H9 (cell line): ENCODE measurements around the gene WDR64. TPM values are rescaled to one million over a fixed set of nuclear protein-coding genes. Genes with fewer than 3 reads are reported as not detected.
"Not testable (repeated sequence)": the region's sequence is repeated elsewhere in the genome, so short reads cannot be mapped to it uniquely, and the experiment has no call there.

ENCODE experiments used
- DNase-seq: peaks from one replicate; pipeline ENCODE4 v3.0.0-alpha.2; 2017
- H2AFZ ChIP-seq: one replicate; pipeline ENCODE4 v1.6.1; 2013; ENCODE audit warnings: mild to moderate bottlenecking, low read length, control low read depth, moderate library complexity
- H2AK5ac ChIP-seq: 2 replicates; pipeline ENCODE4 v1.6.1; 2013; ENCODE audit warnings: low read length, control low read depth, mixed read lengths; ENCODE audit not compliant: insufficient read length
- H2BK120ac ChIP-seq: one replicate; pipeline ENCODE4 v1.6.1; 2013; ENCODE audit warnings: low read depth, mild to moderate bottlenecking, low read length, control low read depth, inconsistent platforms; ENCODE audit not compliant: poor library complexity, severe bottlenecking
- H2BK12ac ChIP-seq: 2 replicates; pipeline ENCODE4 v1.6.1; 2013; ENCODE audit warnings: low read length, control low read depth, mixed read lengths, low read depth; ENCODE audit not compliant: insufficient read length
- H2BK15ac ChIP-seq: 2 replicates; pipeline ENCODE4 v1.6.1; 2013; ENCODE audit warnings: low read depth, low read length, control low read depth
- H2BK20ac ChIP-seq: one replicate; pipeline ENCODE4 v1.6.1; 2013; ENCODE audit warnings: low read depth, mild to moderate bottlenecking, low read length, control low read depth, inconsistent platforms; ENCODE audit not compliant: poor library complexity, severe bottlenecking
- H2BK5ac ChIP-seq: 2 replicates; pipeline ENCODE4 v1.6.1; 2013; ENCODE audit warnings: low read length, control low read depth, mixed read lengths; ENCODE audit not compliant: insufficient read length
- H3K14ac ChIP-seq: 2 replicates; pipeline ENCODE4 v1.6.1; 2013; ENCODE audit warnings: low read length, control low read depth; ENCODE audit not compliant: insufficient read depth
- H3K18ac ChIP-seq: 2 replicates; pipeline ENCODE4 v1.6.1; 2013; ENCODE audit warnings: low read depth, mild to moderate bottlenecking, mixed read lengths, low read length, control low read depth; ENCODE audit not compliant: insufficient read length
- H3K23ac ChIP-seq: 2 replicates; pipeline ENCODE4 v1.6.1; 2013; ENCODE audit warnings: low read length, control low read depth, mixed read lengths, low read depth; ENCODE audit not compliant: insufficient read length
- H3K23me2 ChIP-seq: 2 replicates; pipeline ENCODE4 v1.6.1; 2013; ENCODE audit warnings: low read depth, mild to moderate bottlenecking, mixed read lengths, low read length, control low read depth; ENCODE audit not compliant: insufficient read length, poor library complexity, severe bottlenecking
- H3K27ac ChIP-seq: 2 replicates; pipeline ENCODE4 v1.5.1; 2013; ENCODE audit warnings: low read length, control low read depth, mixed read lengths, low read depth; ENCODE audit not compliant: insufficient read length
- H3K27me3 ChIP-seq: 2 replicates; pipeline ENCODE4 v1.6.1; 2013; ENCODE audit warnings: low read length, control low read depth, inconsistent platforms; ENCODE audit not compliant: insufficient read depth
- H3K4ac ChIP-seq: 2 replicates; pipeline ENCODE4 v1.6.1; 2013; ENCODE audit warnings: low read depth, mild to moderate bottlenecking, control low read depth, inconsistent platforms, low read length, moderate library complexity
- H3K4me1 ChIP-seq: 2 replicates; pipeline ENCODE4 v1.6.1; 2013; ENCODE audit warnings: low read length, control low read depth, inconsistent platforms; ENCODE audit not compliant: insufficient read depth
- H3K4me2 ChIP-seq: 2 replicates; pipeline ENCODE4 v1.6.1; 2013; ENCODE audit warnings: low read length, control low read depth, mixed read lengths; ENCODE audit not compliant: insufficient read length, insufficient read depth
- H3K56ac ChIP-seq: 2 replicates; pipeline ENCODE4 v1.6.1; 2013; ENCODE audit warnings: low read depth, mild to moderate bottlenecking, mixed read lengths, low read length, control low read depth; ENCODE audit not compliant: insufficient read length
- H3K79me1 ChIP-seq: 2 replicates; pipeline ENCODE4 v1.6.1; 2013; ENCODE audit warnings: low read depth, mild to moderate bottlenecking, moderate library complexity, low read length, control low read depth, inconsistent platforms; ENCODE audit not compliant: insufficient read depth, poor library complexity, severe bottlenecking
- H3K79me2 ChIP-seq: 2 replicates; pipeline ENCODE4 v1.6.1; 2013; ENCODE audit warnings: low read length, control low read depth, inconsistent platforms; ENCODE audit not compliant: insufficient read depth
- H3K9ac ChIP-seq: 2 replicates; pipeline ENCODE4 v1.6.1; 2013; ENCODE audit warnings: low read length, control low read depth, mixed read lengths; ENCODE audit not compliant: insufficient read length; ENCODE audit errors: extremely low read depth
- H3K9me3 ChIP-seq: one replicate; pipeline ENCODE4 v1.6.1; 2013; ENCODE audit warnings: low read depth, low read length, inconsistent platforms; ENCODE audit not compliant: control insufficient read depth
- H3T11ph ChIP-seq: one replicate; pipeline ENCODE4 v1.6.1; 2013; ENCODE audit warnings: mild to moderate bottlenecking, low read length, control low read depth, inconsistent platforms
- H4K20me1 ChIP-seq: one replicate; pipeline ENCODE4 v1.6.1; 2013; ENCODE audit not compliant: control insufficient read depth, insufficient read length, insufficient read depth
- H4K5ac ChIP-seq: 2 replicates; pipeline ENCODE4 v1.6.1; 2013; ENCODE audit warnings: low read depth, mild to moderate bottlenecking, mixed read lengths, low read length, control low read depth; ENCODE audit not compliant: insufficient read length
- H4K8ac ChIP-seq: replicated peaks from 2 replicates; pipeline ENCODE4 v1.6.1; 2013; ENCODE audit warnings: low read length, control low read depth, mixed read lengths, low read depth; ENCODE audit not compliant: insufficient read length
- H4K91ac ChIP-seq: 2 replicates; pipeline ENCODE4 v1.6.1; 2013; ENCODE audit warnings: low read depth, mild to moderate bottlenecking, moderate library complexity, mixed read lengths, low read length, control low read depth; ENCODE audit not compliant: insufficient read length
- H3K27ac Mint-ChIP-seq, 3 experiments: 2 replicates in 2 of 3; 3 replicates in 1 of 3; pipeline ENCODE4 v1.8.0; 2020 to 2021; ENCODE audit warnings: mixed read lengths in 3 of 3, mild to moderate bottlenecking in 1 of 3, moderate library complexity in 1 of 3
- H3K27me3 Mint-ChIP-seq: 2 replicates; pipeline ENCODE4 v1.8.0; 2021; ENCODE audit warnings: low read depth, mild to moderate bottlenecking, moderate library complexity, mixed read lengths
- H3K36me3 Mint-ChIP-seq, 3 experiments: 2 replicates in 2 of 3; 3 replicates in 1 of 3; pipeline ENCODE4 v1.8.0; 2020 to 2021; ENCODE audit warnings: low read depth in 3 of 3, mixed read lengths in 3 of 3; ENCODE audit not compliant: insufficient read depth in 1 of 3
- H3K4me1 Mint-ChIP-seq, 2 experiments: 2 replicates each; pipeline ENCODE4 v1.8.0; 2020; ENCODE audit warnings: mixed read lengths in 2 of 2
- H3K4me3 Mint-ChIP-seq, 2 experiments: 2 replicates in 1 of 2; 3 replicates in 1 of 2; pipeline ENCODE4 v1.8.0; 2020 to 2021; ENCODE audit warnings: mild to moderate bottlenecking in 2 of 2, mixed read lengths in 2 of 2, moderate library complexity in 1 of 2
- H3K9me3 Mint-ChIP-seq, 2 experiments: 2 replicates in 1 of 2; 3 replicates in 1 of 2; pipeline ENCODE4 v1.8.0; 2020; ENCODE audit warnings: mild to moderate bottlenecking in 2 of 2, mixed read lengths in 2 of 2, moderate library complexity in 1 of 2
- CTCF ChIP-seq: fragments of 200-600 bp; sonication (generic); conservative IDR thresholded peaks from 3 replicates; pipeline ENCODE4 v1.8.0; 2021; ENCODE audit warnings: antibody characterized with exemption, mild to moderate bottlenecking
- WGBS: extraction: QIAGEN DNeasy Blood & Tissue Kit; methylation state at CpG from one replicate; pipeline ENCODE4 v1.1.7; 2013; ENCODE audit warnings: missing lambda C conversion rate, low lambda C conversion rate, mixed read lengths; ENCODE audit not compliant: insufficient read length; ENCODE audit errors: extremely low coverage; 5-methylcytosine and 5-hydroxymethylcytosine counted together
- total RNA-seq: library from RNA; stranded (reverse); gene quantifications from 2 replicates; pipeline ENCODE4 v1.2.1, GENCODE V29; 2021

The WDR64 gene
- total RNA-seq, 1 experiment from 2014 or later = not detected

DNA sequence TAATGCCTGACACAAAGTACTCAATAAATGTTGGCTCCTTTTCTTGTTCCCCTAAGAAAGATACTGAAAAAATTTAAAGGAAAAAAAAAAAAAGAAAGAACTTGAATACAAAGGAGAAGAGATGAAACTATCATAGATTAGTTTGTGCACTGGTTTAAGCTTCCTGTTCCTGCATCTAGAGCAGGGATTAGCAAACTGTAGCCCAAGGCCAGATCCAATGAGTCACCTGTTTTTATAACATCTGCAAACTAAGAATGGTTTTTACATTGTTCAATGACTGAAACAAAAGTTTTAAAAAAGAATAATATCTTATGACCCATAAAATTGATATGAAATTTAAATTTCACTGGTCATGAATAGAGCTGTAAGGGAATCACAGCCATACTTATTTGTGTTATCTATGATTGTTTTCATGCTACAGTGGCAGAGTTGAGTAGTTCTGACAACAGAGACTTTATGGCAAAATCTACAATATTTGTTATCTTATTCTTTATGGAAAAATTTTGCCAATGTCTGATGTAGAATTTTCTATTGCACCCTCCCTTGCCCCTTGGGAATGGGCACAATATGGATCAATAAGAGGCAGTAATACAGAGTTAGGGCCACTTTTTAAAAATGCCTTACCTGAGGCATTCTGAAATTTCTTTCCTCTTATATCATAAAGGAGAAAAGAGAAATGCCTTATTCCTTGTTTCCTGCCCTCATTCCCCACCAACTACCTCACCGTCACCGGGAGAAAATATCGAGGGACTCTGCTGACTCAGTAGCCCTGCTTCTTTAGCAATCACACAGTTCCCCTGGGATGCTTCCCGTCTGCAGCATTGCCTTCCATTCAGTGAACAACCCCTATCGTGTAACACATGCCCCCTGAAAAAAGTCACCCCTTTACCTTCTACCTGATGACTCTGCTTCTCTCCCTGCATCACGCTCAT, 50.6 kb downstream of the WDR64 start:
- H4K8ac ChIP-seq = no peak overlapping the region
- no peak overlapping the region for H2BK15ac ChIP-seq
- no peak overlapping the region for H2BK12ac ChIP-seq
- no peak overlapping the region for H4K91ac ChIP-seq
- H3K56ac ChIP-seq = no peak overlapping the region
- Mint-ChIP-seq H3K4me1 (no peaks in the 10 kb centered on the region), H3K9me3 (no peaks in the 10 kb centered on the region), H3K27me3 (no peaks in the 10 kb centered on the region; the same call in 1 of the 2 replicates), H3K36me3 (no peaks in the 10 kb centered on the region), H3K27ac (no peak overlapping the region), H3K4me3 (no peak overlapping the region)
- H4K20me1 ChIP-seq = no peaks in the 10 kb centered on the region
- no peak for TF ChIP-seq CTCF
- H3K4ac ChIP-seq = no peak overlapping the region
- no peaks in the 10 kb centered on the region for H3K23me2 ChIP-seq
- no peak overlapping the region for H2BK20ac ChIP-seq
- DNase-seq = no peak
- H4K5ac ChIP-seq = no peak overlapping the region
- H2AFZ ChIP-seq = no peak overlapping the region
- no peaks in the 10 kb centered on the region for H3K79me2 ChIP-seq
- WGBS = no CpG with 5 or more reads among the region's 6 CpGs
- H3K4me2 ChIP-seq = no peak overlapping the region
- H3K27me3 ChIP-seq = no peaks in the 10 kb centered on the region
- no peak overlapping the region for H3K27ac ChIP-seq
- no peak overlapping the region for H3K23ac ChIP-seq
- no peak overlapping the region for H2BK120ac ChIP-seq
- H3K79me1 ChIP-seq = no peaks in the 10 kb centered on the region
- H2AK5ac ChIP-seq = no peak overlapping the region
- no peaks in the 10 kb centered on the region for H3K9me3 ChIP-seq
- no peak overlapping the region for H3T11ph ChIP-seq
- H3K4me1 ChIP-seq = no peaks in the 10 kb centered on the region
- H3K18ac ChIP-seq = no peak overlapping the region
- no peak overlapping the region for H2BK5ac ChIP-seq
- H3K9ac ChIP-seq = no peak overlapping the region
- H3K14ac ChIP-seq = no peak overlapping the region

DNA sequence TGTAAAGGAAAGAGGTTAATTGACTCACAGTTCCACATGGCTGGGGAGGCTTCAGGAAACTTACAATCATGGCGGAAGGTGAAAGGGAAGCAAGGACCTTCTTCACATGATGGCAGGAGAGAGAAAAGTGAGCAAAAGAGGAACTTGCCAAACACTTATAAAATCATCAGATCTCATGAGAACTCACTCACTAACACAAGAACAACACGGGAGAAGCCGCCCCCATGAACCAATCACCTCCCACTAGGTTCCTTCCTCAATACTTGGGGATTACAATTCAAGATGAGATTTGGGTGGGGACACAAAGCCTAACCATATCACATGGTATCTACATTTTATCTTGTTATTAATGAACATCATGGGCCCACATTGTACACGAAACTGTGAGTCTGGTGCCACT, 51.7 kb downstream of the WDR64 start:
- DNase-seq = not testable (repeated sequence)

More for the DNA sequence above, 51.7 kb downstream of the WDR64 start:
- no CpG with 5 or more reads among the region's 4 CpGs for WGBS
- not testable (repeated sequence) for H3K79me1 ChIP-seq, H2BK120ac ChIP-seq, H2AFZ ChIP-seq, H2BK12ac ChIP-seq, H3K9ac ChIP-seq, H3K27me3 Mint-ChIP-seq, H3K27ac ChIP-seq, H3K4me2 ChIP-seq, H3K56ac ChIP-seq, H4K20me1 ChIP-seq, H3K4me3 Mint-ChIP-seq, H3K27me3 ChIP-seq, H4K91ac ChIP-seq, H3K36me3 Mint-ChIP-seq, H3K4ac ChIP-seq, H3K9me3 ChIP-seq, H2AK5ac ChIP-seq, H3K18ac ChIP-seq, H2BK15ac ChIP-seq, H2BK20ac ChIP-seq, H3K79me2 ChIP-seq, H3T11ph ChIP-seq, H4K8ac ChIP-seq, H3K14ac ChIP-seq, H3K23ac ChIP-seq, H4K5ac ChIP-seq, H3K9me3 Mint-ChIP-seq, H3K4me1 ChIP-seq, H2BK5ac ChIP-seq, H3K4me1 Mint-ChIP-seq, H3K23me2 ChIP-seq, H3K27ac Mint-ChIP-seq
